ENCODE results near the gene PHC2.
A peak's percentile ranks its signal among the peaks of the same experiment; 100 is the strongest.

Gene PHC2

GRCh38 chr1:33388805-33389771 is 41.8 kb downstream of the PHC2 start:
- peak; percentile 64 for DNase-seq (ENCODE audit: low spot score)

GRCh38 chr1:33387625-33388024 is 43.3 kb downstream of the PHC2 start:
- DNase-seq (ENCODE audit: low spot score) = no peak

- DNase-seq (ENCODE audit: low spot score) = no peak
Measured at GRCh38 chr1:33385251-33385650, 45.6 kb downstream of the PHC2 start.

- DNase-seq (ENCODE audit: low spot score) = peak; percentile 54
Measured at GRCh38 chr1:33384040-33384812, 46.7 kb downstream of the PHC2 start.

GRCh38 chr1:33383489-33383888 is 47.4 kb downstream of the PHC2 start:
- DNase-seq (ENCODE audit: low spot score) = no peak

GRCh38 chr1:33382661-33383415 is 48.1 kb downstream of the PHC2 start:
- DNase-seq (ENCODE audit: low spot score) = no peak

- no peak for DNase-seq (ENCODE audit: low spot score)
Measured at GRCh38 chr1:33381977-33382376, 48.9 kb downstream of the PHC2 start.

- DNase-seq (ENCODE audit: low spot score) = no peak
Measured at GRCh38 chr1:33380811-33381210, 50.1 kb downstream of the PHC2 start.

GRCh38 chr1:33379631-33380354 is 51.1 kb downstream of the PHC2 start:
- DNase-seq (ENCODE audit: low spot score) = no peak

- no peak for DNase-seq (ENCODE audit: low spot score)
Measured at GRCh38 chr1:33378976-33379375, 51.9 kb downstream of the PHC2 start.

GRCh38 chr1:33378524-33378923 is 52.4 kb downstream of the PHC2 start:
- DNase-seq (ENCODE audit: low spot score) = no peak

- no peak for DNase-seq (ENCODE audit: low spot score)
Measured at GRCh38 chr1:33377756-33378155, 53.1 kb downstream of the PHC2 start.

- no peak for DNase-seq (ENCODE audit: low spot score)
Measured at GRCh38 chr1:33377013-33377412, 53.9 kb downstream of the PHC2 start.

GRCh38 chr1:33375316-33375715 is 55.6 kb downstream of the PHC2 start:
- no peak for DNase-seq (ENCODE audit: low spot score)

GRCh38 chr1:33374336-33375105 is 56.4 kb downstream of the PHC2 start:
- DNase-seq (ENCODE audit: low spot score) = no peak

GRCh38 chr1:33373606-33374005 is 57.3 kb downstream of the PHC2 start:
- DNase-seq (ENCODE audit: low spot score) = no peak

- DNase-seq (ENCODE audit: low spot score) = no peak
Measured at GRCh38 chr1:33372677-33373076, 58.2 kb downstream of the PHC2 start.

GRCh38 chr1:33372162-33372561 is 58.7 kb downstream of the PHC2 start:
- no peak for DNase-seq (ENCODE audit: low spot score)

GRCh38 chr1:33371334-33371733 is 59.6 kb downstream of the PHC2 start:
- no peak for DNase-seq (ENCODE audit: low spot score)

- no peak for DNase-seq (ENCODE audit: low spot score)
Measured at GRCh38 chr1:33370827-33371226, 60.1 kb downstream of the PHC2 start.

- DNase-seq (ENCODE audit: low spot score) = no peak
Measured at GRCh38 chr1:33370301-33370700, 60.6 kb downstream of the PHC2 start.

Measured in hepatic stellate cell (primary cell).